ENCODE results near the gene CEMIP2. TPM values are rescaled to one million over a fixed set of nuclear protein-coding genes. Genes with fewer than 3 reads are reported as not detected.

Gene CEMIP2
- total RNA-seq, 8 experiments from 2014 or later = 31.1 to 188 (median 52.2) TPM

- 5 to 100% (median 50%) methylated on average over 2 to 5 of the region's 5 CpGs; no CpG with 5 or more reads in 1 of the 10 experiments for WGBS, 10 experiments
- H3K4me1 ChIP-seq (replicated peaks in 1 of 2) = peaks cover 5 to 12% of the 10 kb centered on the region in 2 donors
- ATAC-seq (replicated peaks in 6 of 8) = peak in 2 of 8 experiments; percentile 10 to 77
- no peak overlapping the region for H3K4me3 ChIP-seq
- no peak overlapping the region for H3K27ac ChIP-seq
- in situ Hi-C loops (cut with MboI; ENCODE audit: low pct_unique_long_range_greater_than_20kb in 2 of 9, low sequenced_read_pairs in 9 of 9, unreplicated experiment in 9 of 9) = no loop called here
Observed at GRCh38 chr9:71680189-71680980, 87.9 kb downstream of the CEMIP2 start.

- Histone ChIP-seq H3K4me3 (no peak overlapping the region), H3K4me1 (replicated peaks in 1 of 2) (peaks cover 5 to 12% of the 10 kb centered on the region in 2 donors), H3K27ac (no peak overlapping the region)
- in situ Hi-C loops (cut with MboI; ENCODE audit: low pct_unique_long_range_greater_than_20kb in 2 of 9, low sequenced_read_pairs in 9 of 9, unreplicated experiment in 9 of 9) = no loop called here
- 36 to 90% (median 58%) methylated on average over 1 to 3 of the region's 3 CpGs; no CpG with 5 or more reads in 2 of the 10 experiments for WGBS, 10 experiments
- no peak for ATAC-seq (replicated peaks in 6 of 8)
Observed at GRCh38 chr9:71678999-71679398, 89.3 kb downstream of the CEMIP2 start.

GRCh38 chr9:71677209-71677608, 91.1 kb downstream of the CEMIP2 start:
- Histone ChIP-seq H3K27ac (no peak overlapping the region), H3K4me1 (replicated peaks in 1 of 2) (peaks cover 5 to 12% of the 10 kb centered on the region in 2 donors), H3K4me3 (no peak overlapping the region)
- 80 to 100% (median 100%) methylated on average over 1 of the region's 1 CpG; no CpG with 5 or more reads in 1 of the 10 experiments for WGBS, 10 experiments
- in situ Hi-C loops (cut with MboI; ENCODE audit: low pct_unique_long_range_greater_than_20kb in 2 of 9, low sequenced_read_pairs in 9 of 9, unreplicated experiment in 9 of 9) = no loop called here
- no peak for ATAC-seq (replicated peaks in 6 of 8)

GRCh38 chr9:71676460-71676859, 91.9 kb downstream of the CEMIP2 start:
- H3K4me3 ChIP-seq = no peak overlapping the region
- ATAC-seq (replicated peaks in 6 of 8) = no peak
- in situ Hi-C loops (cut with MboI; ENCODE audit: low pct_unique_long_range_greater_than_20kb in 2 of 9, low sequenced_read_pairs in 9 of 9, unreplicated experiment in 9 of 9) = no loop called here
- no peak overlapping the region for H3K27ac ChIP-seq
- peaks cover 0 to 5% of the 10 kb centered on the region in 2 donors for H3K4me1 ChIP-seq (replicated peaks in 1 of 2)

GRCh38 chr9:71675857-71676165, 92.5 kb downstream of the CEMIP2 start:
- 50 to 100% methylated on average over 1 of the region's 1 CpG; no CpG with 5 or more reads in 8 of the 10 experiments for WGBS, 10 experiments
- Histone ChIP-seq H3K4me3 (no peak overlapping the region), H3K27ac (no peak overlapping the region), H3K4me1 (replicated peaks in 1 of 2) (no peaks in the 10 kb centered on the region)
- no peak for ATAC-seq (replicated peaks in 6 of 8)
- in situ Hi-C loops (cut with MboI; ENCODE audit: low pct_unique_long_range_greater_than_20kb in 2 of 9, low sequenced_read_pairs in 9 of 9, unreplicated experiment in 9 of 9) = no loop called here

GRCh38 chr9:71675105-71675856, 93.0 kb downstream of the CEMIP2 start:
- WGBS, 10 experiments = 0 to 82% (median 58%) methylated on average over 1 to 2 of the region's 3 CpGs; no CpG with 5 or more reads in 6 of the 10 experiments
- ATAC-seq (replicated peaks in 6 of 8) = peak in 1 of 8 experiments; percentile 25

GRCh38 chr9:71672573-71672972, 95.7 kb downstream of the CEMIP2 start:
- in situ Hi-C loops (cut with MboI; ENCODE audit: low pct_unique_long_range_greater_than_20kb in 2 of 9, low sequenced_read_pairs in 9 of 9, unreplicated experiment in 9 of 9) = no loop called here
- H3K4me1 ChIP-seq (replicated peaks in 1 of 2) = no peaks in the 10 kb centered on the region
- H3K27ac ChIP-seq = no peak overlapping the region
- WGBS, 10 experiments = 89 to 100% (median 92%) methylated on average over 1 of the region's 1 CpG; no CpG with 5 or more reads in 5 of the 10 experiments
- ATAC-seq (replicated peaks in 6 of 8) = no peak
- H3K4me3 ChIP-seq = no peak overlapping the region

More at GRCh38 chr9:71675105-71675856, 93.0 kb downstream of the CEMIP2 start:
- no peak overlapping the region for H3K27ac ChIP-seq
- H3K4me1 ChIP-seq (replicated peaks in 1 of 2) = no peaks in the 10 kb centered on the region
- in situ Hi-C loops (cut with MboI; ENCODE audit: low pct_unique_long_range_greater_than_20kb in 2 of 9, low sequenced_read_pairs in 9 of 9, unreplicated experiment in 9 of 9) = no loop called here
- no peak overlapping the region for H3K4me3 ChIP-seq

GRCh38 chr9:71671289-71671688, 97.0 kb downstream of the CEMIP2 start:
- no peak for ATAC-seq (replicated peaks in 6 of 8)
- Histone ChIP-seq H3K27ac (no peak overlapping the region), H3K4me3 (no peak overlapping the region), H3K4me1 (replicated peaks in 1 of 2) (no peaks in the 10 kb centered on the region)
- in situ Hi-C loops (cut with MboI; ENCODE audit: low pct_unique_long_range_greater_than_20kb in 2 of 9, low sequenced_read_pairs in 9 of 9, unreplicated experiment in 9 of 9) = no loop called here
- WGBS, 10 experiments = 83 to 100% (median 96%) methylated on average over 1 to 3 of the region's 3 CpGs

GRCh38 chr9:71670121-71670520, 98.2 kb downstream of the CEMIP2 start:
- 40 to 100% (median 100%) methylated on average over 1 of the region's 1 CpG; no CpG with 5 or more reads in 4 of the 10 experiments for WGBS, 10 experiments
- in situ Hi-C loops (cut with MboI; ENCODE audit: low pct_unique_long_range_greater_than_20kb in 2 of 9, low sequenced_read_pairs in 9 of 9, unreplicated experiment in 9 of 9) = no loop called here
- H3K4me3 ChIP-seq = no peak overlapping the region
- H3K27ac ChIP-seq = no peak overlapping the region
- no peaks in the 10 kb centered on the region for H3K4me1 ChIP-seq (replicated peaks in 1 of 2)
- no peak for ATAC-seq (replicated peaks in 6 of 8)

GRCh38 chr9:71669284-71669995, 98.9 kb downstream of the CEMIP2 start:
- 60 to 100% (median 81%) methylated on average over 1 to 3 of the region's 3 CpGs; no CpG with 5 or more reads in 1 of the 10 experiments for WGBS, 10 experiments
- ATAC-seq (replicated peaks in 6 of 8) = no peak
- Histone ChIP-seq H3K27ac (no peak overlapping the region), H3K4me1 (replicated peaks in 1 of 2) (no peaks in the 10 kb centered on the region), H3K4me3 (no peak overlapping the region)
- in situ Hi-C loops (cut with MboI; ENCODE audit: low pct_unique_long_range_greater_than_20kb in 2 of 9, low sequenced_read_pairs in 9 of 9, unreplicated experiment in 9 of 9) = no loop called here

GRCh38 chr9:71668717-71669116, 99.6 kb downstream of the CEMIP2 start:
- Histone ChIP-seq H3K27ac (no peak overlapping the region), H3K4me3 (no peak overlapping the region), H3K4me1 (replicated peaks in 1 of 2) (peaks cover under 1% of the 10 kb centered on the region in 2 donors)
- WGBS, 10 experiments = 56 to 100% (median 93%) methylated on average over 1 to 2 of the region's 2 CpGs; no CpG with 5 or more reads in 4 of the 10 experiments
- no peak for ATAC-seq (replicated peaks in 6 of 8)
- in situ Hi-C loops (cut with MboI; ENCODE audit: low pct_unique_long_range_greater_than_20kb in 2 of 9, low sequenced_read_pairs in 9 of 9, unreplicated experiment in 9 of 9) = no loop called here

GRCh38 chr9:71665247-71665646, 103.1 kb downstream of the CEMIP2 start:
- Histone ChIP-seq H3K4me3 (no peak overlapping the region), H3K27ac (no peak overlapping the region), H3K4me1 (replicated peaks in 1 of 2) (peaks cover 4 to 5% of the 10 kb centered on the region in 2 donors)
- WGBS, 10 experiments = 53 to 100% (median 88%) methylated on average over 1 to 4 of the region's 5 CpGs; no CpG with 5 or more reads in 3 of the 10 experiments
- in situ Hi-C loops (cut with MboI; ENCODE audit: low pct_unique_long_range_greater_than_20kb in 2 of 9, low sequenced_read_pairs in 9 of 9, unreplicated experiment in 9 of 9) = no loop called here
- no peak for ATAC-seq (replicated peaks in 6 of 8)

- WGBS, 10 experiments = 32 to 100% (median 75%) methylated on average over 1 to 3 of the region's 3 CpGs; no CpG with 5 or more reads in 1 of the 10 experiments
- in situ Hi-C loops (cut with MboI; ENCODE audit: low pct_unique_long_range_greater_than_20kb in 2 of 9, low sequenced_read_pairs in 9 of 9, unreplicated experiment in 9 of 9) = no loop called here
- Histone ChIP-seq H3K27ac (no peak overlapping the region), H3K4me1 (replicated peaks in 1 of 2) (peaks cover 4 to 5% of the 10 kb centered on the region in 2 donors), H3K4me3 (no peak overlapping the region)
- ATAC-seq (replicated peaks in 6 of 8) = no peak
Observed at GRCh38 chr9:71664566-71664965, 103.7 kb downstream of the CEMIP2 start.

Data from motor neuron (in vitro differentiated cells).